VCaP (cell line): ENCODE data around the gene LRRC23.

Experiments
- H3K27ac ChIP-seq: fragments of 450-650 bp; 2 replicates; pipeline ENCODE4 v1.5.1; 2017
- TF ChIP-seq, protein P1 (sequence below): fragments of 450-650 bp; conservative IDR thresholded peaks from 2 replicates; pipeline ENCODE4 v1.5.1; 2017; ENCODE audit warnings: mild to moderate bottlenecking, moderate library complexity

Gene LRRC23

GRCh38 chr12:6923851-6924250 is 19.2 kb downstream of the LRRC23 start:
- TF ChIP-seq, protein P1, sequence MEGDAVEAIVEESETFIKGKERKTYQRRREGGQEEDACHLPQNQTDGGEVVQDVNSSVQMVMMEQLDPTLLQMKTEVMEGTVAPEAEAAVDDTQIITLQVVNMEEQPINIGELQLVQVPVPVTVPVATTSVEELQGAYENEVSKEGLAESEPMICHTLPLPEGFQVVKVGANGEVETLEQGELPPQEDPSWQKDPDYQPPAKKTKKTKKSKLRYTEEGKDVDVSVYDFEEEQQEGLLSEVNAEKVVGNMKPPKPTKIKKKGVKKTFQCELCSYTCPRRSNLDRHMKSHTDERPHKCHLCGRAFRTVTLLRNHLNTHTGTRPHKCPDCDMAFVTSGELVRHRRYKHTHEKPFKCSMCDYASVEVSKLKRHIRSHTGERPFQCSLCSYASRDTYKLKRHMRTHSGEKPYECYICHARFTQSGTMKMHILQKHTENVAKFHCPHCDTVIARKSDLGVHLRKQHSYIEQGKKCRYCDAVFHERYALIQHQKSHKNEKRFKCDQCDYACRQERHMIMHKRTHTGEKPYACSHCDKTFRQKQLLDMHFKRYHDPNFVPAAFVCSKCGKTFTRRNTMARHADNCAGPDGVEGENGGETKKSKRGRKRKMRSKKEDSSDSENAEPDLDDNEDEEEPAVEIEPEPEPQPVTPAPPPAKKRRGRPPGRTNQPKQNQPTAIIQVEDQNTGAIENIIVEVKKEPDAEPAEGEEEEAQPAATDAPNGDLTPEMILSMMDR = no peak
- H3K27ac ChIP-seq = peak overlapping the region; percentile 96

DNA sequence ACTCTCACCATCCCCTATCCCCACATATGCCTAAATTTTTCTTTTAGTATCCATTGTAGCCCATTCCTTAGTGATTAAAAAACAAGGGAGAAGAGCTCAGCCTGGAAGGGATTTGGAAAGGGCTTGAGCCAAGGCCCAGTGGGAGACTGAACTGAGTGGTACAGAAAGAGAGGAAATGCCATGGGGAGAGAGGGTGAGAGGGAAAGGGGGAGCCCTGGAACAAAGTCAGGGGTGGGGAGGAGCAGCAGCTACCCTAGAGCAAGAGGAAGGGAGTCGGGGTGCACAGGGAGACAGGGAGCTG is 20.6 kb downstream of the LRRC23 start:
- H3K27ac ChIP-seq = peak overlapping the region; percentile 96
- TF ChIP-seq, protein P1 = no peak

- TF ChIP-seq, protein P1 = 0 out of 2 replicates have a peak, but pooled peaks have one; percentile 10
- H3K27ac ChIP-seq = peak overlapping the region; percentile 96
Measured at GRCh38 chr12:6925540-6926279, 21.1 kb downstream of the LRRC23 start.

- peak within 1 kb of the TSS; percentile 96 for H3K27ac ChIP-seq
- TF ChIP-seq, protein P1 = no peak
Measured at GRCh38 chr12:6927379-6928021, 22.9 kb downstream of the LRRC23 start, which contains the start of gene ATN1. TSS of gene ATN1 (plus strand) at chr12:6927959. CDS start at chr12:6934002, 6,043 bp downstream.

DNA sequence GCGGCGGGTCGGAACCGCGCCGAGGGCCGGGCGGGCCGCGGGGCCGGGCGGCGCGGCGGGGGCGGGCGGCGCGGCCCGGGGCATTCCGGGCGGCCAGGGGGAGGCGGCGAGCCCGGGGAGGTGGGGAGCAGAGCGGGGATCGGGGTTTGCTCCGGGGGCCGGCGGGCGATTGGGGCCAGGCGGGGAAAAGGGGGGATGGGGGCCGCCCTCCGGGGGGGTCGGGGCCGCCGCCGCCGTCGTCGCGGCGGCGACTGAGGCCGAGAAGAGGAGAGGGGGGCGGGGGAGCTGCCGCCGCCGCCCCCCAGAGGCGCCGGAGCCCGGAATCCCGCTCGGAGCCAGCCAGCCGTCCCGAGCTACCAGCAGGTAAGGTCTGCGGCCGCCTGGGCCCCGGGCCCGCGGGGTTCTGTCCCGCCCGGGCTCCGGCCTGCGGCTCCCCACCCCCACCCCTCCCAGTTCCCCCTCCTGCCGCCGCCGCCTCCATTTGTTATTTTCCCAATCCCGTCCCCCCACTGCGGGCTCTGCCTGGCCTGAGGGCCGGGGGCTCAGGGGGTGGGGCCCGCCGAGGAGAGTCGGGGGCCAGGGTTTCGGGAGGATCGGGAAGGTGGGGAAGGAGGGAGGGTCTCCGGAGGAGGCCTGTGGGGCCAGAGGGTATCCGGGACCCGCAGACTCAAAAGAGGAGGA is 23.5 kb downstream of the LRRC23 start:
- TF ChIP-seq, protein P1 = no peak
- H3K27ac ChIP-seq = peak overlapping the region; percentile 96

DNA sequence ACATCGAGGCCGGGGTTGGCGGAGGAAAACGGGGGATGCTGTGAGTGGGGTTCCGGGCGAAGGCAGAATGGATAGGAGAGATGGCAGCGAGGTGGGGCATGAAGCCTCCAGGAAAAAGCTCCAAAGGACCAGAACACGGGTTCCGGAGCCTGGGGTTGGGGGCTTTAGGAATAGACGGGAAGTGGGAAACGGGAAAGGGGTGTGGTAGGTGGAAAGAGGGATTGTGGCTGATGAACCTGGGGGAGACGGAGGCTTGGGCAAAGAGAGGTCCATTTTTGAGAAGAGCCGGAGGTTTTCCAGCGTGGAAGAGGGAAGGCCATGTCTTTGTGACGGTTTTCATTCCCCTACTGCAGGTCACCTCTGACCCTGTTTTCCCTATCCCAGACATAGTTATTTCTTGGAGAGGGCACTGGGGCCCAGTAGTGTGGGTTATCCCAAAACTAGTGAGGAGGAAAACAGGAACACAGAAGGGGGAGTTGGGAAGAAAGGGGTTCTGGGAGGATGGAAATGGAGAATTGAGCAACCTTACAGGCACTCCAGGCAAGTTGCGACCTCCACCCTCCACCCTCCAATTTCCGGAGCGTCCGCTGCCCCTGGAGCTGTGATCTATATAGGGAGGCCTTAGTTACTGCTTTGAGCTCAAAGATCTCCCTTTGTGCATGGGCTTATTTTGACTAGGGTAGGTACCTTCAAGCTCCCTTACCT is 24.2 kb downstream of the LRRC23 start:
- H3K27ac ChIP-seq = peak overlapping the region; percentile 96

More for the DNA sequence above, 24.2 kb downstream of the LRRC23 start:
- TF ChIP-seq, protein P1 = no peak
